NCI-H1417 treated with DMSO at 0.1 percent for 48 hours (cell line): ENCODE data around the gene IL3.

ENCODE experiments used
- DNase-seq: peaks from one replicate; lab custom pipeline; 2025; lab: John Stamatoyannopoulos, UW

IL3 gene, protein sequence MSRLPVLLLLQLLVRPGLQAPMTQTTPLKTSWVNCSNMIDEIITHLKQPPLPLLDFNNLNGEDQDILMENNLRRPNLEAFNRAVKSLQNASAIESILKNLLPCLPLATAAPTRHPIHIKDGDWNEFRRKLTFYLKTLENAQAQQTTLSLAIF

DNA sequence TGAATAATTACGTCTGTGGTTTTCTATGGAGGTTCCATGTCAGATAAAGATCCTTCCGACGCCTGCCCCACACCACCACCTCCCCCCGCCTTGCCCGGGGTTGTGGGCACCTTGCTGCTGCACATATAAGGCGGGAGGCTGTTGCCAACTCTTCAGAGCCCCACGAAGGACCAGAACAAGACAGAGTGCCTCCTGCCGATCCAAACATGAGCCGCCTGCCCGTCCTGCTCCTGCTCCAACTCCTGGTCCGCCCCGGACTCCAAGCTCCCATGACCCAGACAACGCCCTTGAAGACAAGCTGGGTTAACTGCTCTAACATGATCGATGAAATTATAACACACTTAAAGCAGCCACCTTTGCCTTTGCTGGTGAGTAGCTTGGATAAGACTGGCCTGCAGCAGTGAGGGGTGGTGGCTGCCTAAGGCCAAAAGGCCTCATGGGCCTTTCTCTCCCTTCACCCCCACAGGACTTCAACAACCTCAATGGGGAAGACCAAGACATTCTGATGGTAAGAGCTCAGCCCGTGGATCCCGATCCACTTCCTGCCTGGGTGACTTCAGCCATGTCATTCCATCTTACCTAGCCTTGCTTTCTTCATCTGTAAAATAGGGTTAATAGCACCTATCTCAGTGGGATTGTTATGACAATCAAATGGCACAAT is at the start of gene IL3:
IL3 (plus strand) TSS at position 155 of the 661 bp plus-strand sequence; CDS start at position 207, 52 bp downstream.
- DNase-seq = no peak

GRCh38 chr5:132010989-132011621 is 49.4 kb upstream of the IL3 start:
- DNase-seq = no peak

GRCh38 chr5:132011622-132012343 is 48.7 kb upstream of the IL3 start, which contains the start of gene ACSL6:
TSS of gene ACSL6 (minus strand) at chr5:132011658. CDS start at chr5:132011553, 105 bp downstream.
- no peak for DNase-seq

DNA sequence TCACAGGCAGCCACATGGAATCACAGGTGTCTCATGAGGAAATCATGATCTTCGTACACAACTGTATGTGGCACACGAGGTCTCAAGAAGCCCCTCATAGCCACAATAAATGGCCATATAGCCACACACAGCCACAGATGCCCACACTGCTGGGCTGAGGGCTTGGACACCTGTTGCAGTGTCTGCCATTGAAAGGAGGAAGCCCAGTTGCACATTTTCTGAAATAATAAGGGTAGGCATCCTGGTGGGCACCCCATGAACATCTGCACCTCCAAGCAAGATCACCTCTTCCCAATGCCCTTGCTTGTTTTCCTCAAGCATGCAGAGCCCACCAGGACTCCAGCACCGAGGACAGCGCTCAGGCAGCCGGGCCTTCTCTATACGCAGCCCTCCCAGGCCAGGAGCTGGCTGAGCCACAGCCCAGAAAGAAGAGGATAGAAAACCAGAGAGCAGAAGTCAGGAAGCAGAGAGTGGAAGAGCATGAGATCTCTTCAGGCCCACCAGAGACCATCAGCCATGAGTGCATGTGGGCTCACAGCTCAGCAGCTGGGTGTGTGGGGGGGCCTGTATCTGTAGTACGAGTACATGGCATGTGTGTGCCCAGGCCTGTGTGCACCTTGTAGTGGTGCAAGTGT is 48.0 kb upstream of the IL3 start:
- DNase-seq = no peak

DNA sequence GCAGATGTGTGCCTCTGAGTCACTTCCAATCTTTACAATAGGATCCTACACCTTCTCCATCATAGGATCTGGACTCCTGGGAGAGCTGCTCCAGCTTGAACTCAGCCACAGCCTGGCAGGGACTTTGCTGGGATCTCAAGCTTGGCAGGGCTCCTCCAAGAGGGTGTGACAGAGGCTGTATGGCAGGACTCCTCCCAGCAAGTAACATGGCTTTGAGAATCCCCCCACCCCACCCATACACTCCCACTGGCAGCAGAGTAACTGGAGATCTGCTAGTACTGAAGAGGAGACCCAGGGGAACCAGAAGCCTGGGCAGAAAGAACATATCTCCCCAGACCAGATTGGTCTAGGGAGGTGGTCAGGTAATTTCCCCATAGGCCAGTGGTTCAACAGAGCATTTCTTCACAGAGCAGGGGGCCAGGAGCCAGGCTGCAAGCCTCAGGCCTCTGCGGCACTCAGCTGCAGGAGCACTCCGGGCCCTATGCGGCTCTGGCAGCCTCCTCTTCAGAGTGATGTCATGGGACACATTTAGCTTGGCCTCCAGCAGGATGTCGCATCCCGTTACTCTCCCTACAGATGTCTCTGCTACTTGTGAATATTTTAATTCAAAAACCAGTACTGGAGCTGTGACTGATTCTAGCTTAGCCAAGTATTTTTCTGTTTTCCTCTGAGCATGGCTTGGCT is 47.3 kb upstream of the IL3 start:
- DNase-seq = no peak

DNA sequence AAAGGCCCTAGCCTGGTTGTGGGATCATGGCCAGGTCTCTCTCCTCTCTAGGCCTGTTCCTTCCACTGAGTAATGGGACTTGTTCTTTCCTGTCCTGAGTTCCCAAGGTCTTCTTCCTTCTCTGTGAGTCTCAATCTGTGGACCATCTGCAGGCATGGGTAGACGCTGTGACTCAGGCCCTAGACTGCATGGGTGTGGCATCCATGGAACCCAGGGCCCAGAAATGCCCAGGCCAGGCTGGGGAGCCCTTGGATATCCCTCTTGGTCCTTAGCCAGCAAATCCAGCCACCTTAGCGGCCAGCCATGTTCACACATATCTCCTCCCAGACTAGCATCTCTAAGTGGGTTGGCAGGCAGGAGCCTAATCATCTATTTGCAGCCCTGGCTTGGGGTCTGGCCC is 46.7 kb upstream of the IL3 start:
- DNase-seq = no peak

- no peak for DNase-seq
Observed at GRCh38 chr5:132016721-132017250, 43.7 kb upstream of the IL3 start.

GRCh38 chr5:132017316-132017715 is 43.1 kb upstream of the IL3 start:
- no peak for DNase-seq

- DNase-seq = no peak
Observed at GRCh38 chr5:132017738-132018625, 42.5 kb upstream of the IL3 start.

GRCh38 chr5:132019337-132019736 is 41.1 kb upstream of the IL3 start:
- DNase-seq = no peak

- no peak for DNase-seq
Observed at GRCh38 chr5:132019857-132020555, 40.4 kb upstream of the IL3 start.

DNA sequence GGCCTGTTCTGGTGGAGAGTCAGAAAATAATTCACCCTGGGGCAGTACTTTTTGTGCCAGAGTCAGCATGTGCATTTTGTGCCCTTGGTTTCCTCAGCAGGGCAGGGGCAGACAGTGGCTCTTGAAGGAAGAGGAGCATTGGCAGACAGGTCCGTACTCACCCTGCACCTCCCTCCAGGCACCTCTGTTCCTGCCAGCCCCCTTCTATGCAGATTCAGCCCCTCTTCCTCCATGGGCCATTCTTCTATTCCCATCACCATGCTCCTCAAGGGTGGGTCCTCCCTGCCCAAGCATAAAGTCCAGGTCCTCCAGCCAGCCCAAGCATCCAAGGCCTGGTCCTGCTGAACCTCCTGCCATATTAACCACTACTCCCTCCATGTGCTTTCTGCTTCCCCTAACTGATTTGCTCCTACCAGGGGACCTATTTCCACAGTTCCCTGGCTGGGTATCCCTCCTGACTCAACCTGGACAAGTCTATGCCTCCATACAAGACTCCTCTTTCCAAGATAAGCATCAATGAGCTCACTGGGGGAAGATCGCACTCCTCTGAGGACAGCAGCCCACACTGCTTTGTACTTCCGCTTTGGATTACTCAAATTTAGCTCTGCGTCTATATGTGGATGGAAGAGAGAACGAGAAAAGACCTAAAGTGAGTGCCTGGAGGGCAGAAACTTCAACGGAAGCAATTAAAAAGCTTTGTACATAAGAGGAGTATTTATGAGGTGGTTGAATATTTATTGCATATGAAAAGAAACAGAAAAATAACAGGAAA is 39.7 kb upstream of the IL3 start:
- DNase-seq = no peak

- no peak for DNase-seq
Observed at GRCh38 chr5:132021654-132022053, 38.8 kb upstream of the IL3 start.

- no peak for DNase-seq
Observed at GRCh38 chr5:132022737-132023136, 37.7 kb upstream of the IL3 start.

GRCh38 chr5:132023258-132024116 is 37.0 kb upstream of the IL3 start:
- no peak for DNase-seq

DNA sequence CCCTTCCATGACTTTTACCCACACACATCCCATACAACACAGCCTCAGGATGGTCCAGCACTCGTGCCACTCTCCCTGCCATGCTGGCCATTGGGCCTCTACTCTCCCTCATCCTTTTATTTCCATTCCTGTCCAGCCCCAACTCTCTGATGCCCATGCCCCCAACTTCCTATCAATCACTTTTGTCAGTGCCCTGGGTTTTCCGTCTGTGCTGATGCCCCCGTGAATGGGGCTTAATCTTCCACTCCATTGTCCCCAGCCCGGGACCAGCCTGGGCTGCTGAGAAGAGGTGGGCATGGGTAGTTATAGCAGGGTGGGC is 36.4 kb upstream of the IL3 start:
- DNase-seq = no peak

GRCh38 chr5:132024789-132025402 is 35.6 kb upstream of the IL3 start:
- no peak for DNase-seq
